Smooth muscle cell of the pulmonary artery (primary cell): ENCODE measurements around the gene EVL. TPM values are rescaled to one million over a fixed set of nuclear protein-coding genes. Genes with fewer than 3 reads are reported as not detected.

Experiments used
- total RNA-seq: library from RNA; depleted of rRNA; stranded (reverse); fragments of >200 nt; gene quantifications from 2 replicates; pipeline ENCODE4 v1.2.3, GENCODE V29; 2014

EVL gene, protein sequence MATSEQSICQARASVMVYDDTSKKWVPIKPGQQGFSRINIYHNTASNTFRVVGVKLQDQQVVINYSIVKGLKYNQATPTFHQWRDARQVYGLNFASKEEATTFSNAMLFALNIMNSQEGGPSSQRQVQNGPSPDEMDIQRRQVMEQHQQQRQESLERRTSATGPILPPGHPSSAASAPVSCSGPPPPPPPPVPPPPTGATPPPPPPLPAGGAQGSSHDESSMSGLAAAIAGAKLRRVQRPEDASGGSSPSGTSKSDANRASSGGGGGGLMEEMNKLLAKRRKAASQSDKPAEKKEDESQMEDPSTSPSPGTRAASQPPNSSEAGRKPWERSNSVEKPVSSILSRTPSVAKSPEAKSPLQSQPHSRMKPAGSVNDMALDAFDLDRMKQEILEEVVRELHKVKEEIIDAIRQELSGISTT
- total RNA-seq = 17.7 and 22.5 TPM in 2 replicates

DNA sequence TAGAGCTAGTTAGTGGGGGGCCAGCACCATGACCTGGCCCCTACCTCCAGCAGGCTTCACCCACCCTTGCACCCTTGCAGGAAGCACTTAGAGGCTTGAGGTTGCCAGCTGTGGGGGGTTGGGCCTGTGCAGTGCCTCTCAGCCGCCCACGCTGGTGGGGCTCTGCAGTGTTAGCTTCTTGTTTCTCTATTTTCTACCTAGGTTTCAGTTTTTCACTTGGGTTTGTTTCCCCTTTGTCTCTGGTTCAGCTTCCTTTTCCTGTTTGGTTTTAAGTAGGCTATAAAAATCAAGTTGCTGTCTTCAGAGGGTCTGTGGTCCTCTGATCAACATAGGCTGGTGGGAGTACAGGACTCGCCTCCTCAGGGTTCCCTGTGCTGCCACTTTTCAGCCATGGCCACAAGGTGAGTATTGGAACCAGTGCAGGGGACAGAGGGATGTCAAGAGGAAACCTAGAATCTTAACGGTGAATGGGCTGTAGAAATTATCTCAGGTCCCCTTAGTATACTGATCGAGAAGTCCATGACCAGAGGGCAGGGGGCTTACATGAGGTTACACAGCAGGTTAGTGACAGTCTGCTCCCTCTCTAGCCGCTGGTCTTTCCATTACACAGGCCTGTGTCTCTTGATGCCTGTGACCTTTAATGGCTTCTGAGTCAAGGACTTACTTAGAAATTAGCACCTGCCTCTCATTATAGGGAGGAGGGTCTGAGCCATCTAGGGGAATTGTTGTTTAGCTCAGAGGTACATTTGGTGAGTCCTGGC, at the start of gene EVL:
Gene EVL (plus strand): TSS at position 312 of the 761 bp plus-strand sequence. CDS start 79 bp downstream, at position 391.

DNA sequence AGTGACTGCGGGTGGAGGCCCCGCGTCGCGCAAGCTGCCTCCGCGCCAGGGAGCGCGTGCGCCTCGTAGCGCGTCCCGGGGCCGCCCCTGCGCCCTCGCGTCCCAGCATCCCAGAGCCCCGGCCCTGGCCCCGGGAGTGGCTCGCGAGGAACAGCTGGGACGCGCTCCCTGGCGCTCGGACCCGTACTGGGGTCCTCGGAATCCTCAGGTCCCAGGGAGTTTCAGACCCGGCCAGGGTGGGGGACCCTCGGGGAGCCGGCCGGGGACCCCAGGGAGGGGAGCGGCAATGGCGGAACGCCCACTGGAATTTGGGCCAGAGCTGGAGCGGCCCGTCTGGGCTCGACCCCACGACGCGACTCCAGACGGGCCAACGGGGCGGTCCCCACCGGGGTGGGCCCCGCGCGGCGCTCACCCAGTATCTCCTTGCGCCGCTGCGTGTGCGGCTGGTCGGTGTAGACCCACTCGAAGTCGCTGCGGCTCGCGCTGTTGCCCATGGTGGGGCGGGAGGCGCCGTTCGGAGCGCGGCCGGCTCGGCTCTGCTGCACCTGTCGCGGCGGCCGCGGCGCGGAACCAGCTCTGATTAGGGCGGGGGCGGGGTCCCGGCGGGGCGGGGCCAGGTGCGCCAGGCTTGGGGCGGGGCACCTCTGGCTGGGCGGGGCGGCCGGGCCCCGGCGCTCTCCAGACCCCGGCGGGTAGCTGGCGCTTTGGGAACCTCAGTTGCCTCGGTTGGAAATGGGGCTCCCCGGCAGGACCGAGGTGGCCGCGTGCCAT, 94.1 kb downstream of the EVL start, which contains the start of gene DEGS2:
Gene DEGS2 (minus strand): TSS at position 552 of the 771 bp plus-strand sequence. CDS start 58 bp downstream, at position 494.

Other genes starting within 250 kb of the EVL start
- gene DEGS2, start 94.2 kb downstream of the EVL start, total RNA-seq = 0.07 and 0.26 TPM in 2 replicates
- 49.9 and 52.8 TPM in 2 replicates for gene YY1, start 173.7 kb downstream of the EVL start, total RNA-seq
- gene SLC25A29, start 241.0 kb downstream of the EVL start, total RNA-seq = 13.4 and 32.0 TPM in 2 replicates